H1 (cell line): ENCODE results near the gene FAM193B. TPM values are rescaled to one million over a fixed set of nuclear protein-coding genes. Genes with fewer than 3 reads are reported as not detected.

Experiments
- CTCF ChIA-PET: fragments of 300-600 bp; sonication (Branson Sonifier 250); formaldehyde crosslinking; loops from one replicate; lab custom pipeline; 2021; ENCODE audit not compliant: partially characterized antibody; lab: Charles Lee
- POLR2A ChIA-PET: fragments of 300-600 bp; sonication (Branson Sonifier 250); formaldehyde crosslinking; loops from one replicate; lab custom pipeline; 2021; ENCODE audit warnings: inconsistent platforms; ENCODE audit not compliant: partially characterized antibody; lab: Charles Lee
- DNase-seq, 2 experiments: peaks; one replicate each; pipeline versions ENCODE4 v3.0.0 to v3.0.0-alpha.2; 2010 to 2022; ENCODE audit warnings: low spot score in 2 of 2, low read depth in 1 of 2, mixed read lengths in 1 of 2
- FAIRE-seq: peaks from 2 replicates; lab custom pipeline; 2011; peaks lifted over from hg19 to GRCh38; lab: Jason Lieb, UNC
- H2AFZ ChIP-seq: 2 replicates; pipeline ENCODE4 v1.8.1; 2012; ENCODE audit warnings: low read length, inconsistent platforms
- H2AK5ac ChIP-seq: 2 replicates; pipeline ENCODE4 v1.6.1; 2013; ENCODE audit warnings: low read depth, low read length
- H2BK120ac ChIP-seq: replicated peaks from 2 replicates; pipeline ENCODE3; 2013; ENCODE audit warnings: low read depth, low read length, inconsistent platforms
- H2BK12ac ChIP-seq: 2 replicates; pipeline ENCODE4 v1.6.1; 2013; ENCODE audit warnings: low read depth, low read length
- H2BK15ac ChIP-seq: 2 replicates; pipeline ENCODE4 v1.6.1; 2013; ENCODE audit warnings: low read length
- H2BK20ac ChIP-seq: 2 replicates; pipeline ENCODE4 v1.6.1; 2013; ENCODE audit warnings: low read length
- H2BK5ac ChIP-seq: 2 replicates; pipeline ENCODE4 v1.6.1; 2013; ENCODE audit warnings: low read depth, low read length
- H3K14ac ChIP-seq: 2 replicates; pipeline ENCODE4 v1.6.1; 2013; ENCODE audit warnings: inconsistent platforms; ENCODE audit not compliant: insufficient read length
- H3K18ac ChIP-seq: 2 replicates; pipeline ENCODE4 v1.6.1; 2013; ENCODE audit warnings: low read length; ENCODE audit errors: extremely low read depth
- H3K23ac ChIP-seq: 2 replicates; pipeline ENCODE4 v1.6.1; 2013; ENCODE audit warnings: inconsistent platforms; ENCODE audit not compliant: insufficient read length
- H3K23me2 ChIP-seq: 2 replicates; pipeline ENCODE4 v1.6.1; 2013; ENCODE audit warnings: low read depth, low read length
- H3K27ac ChIP-seq: 2 replicates; pipeline ENCODE4 v1.6.1; 2011; ENCODE audit warnings: low read depth, low read length, inconsistent platforms
- H3K27me3 ChIP-seq, 4 experiments: replicated peaks in 1 of 4; 1 replicate in 1 of 4; 2 replicates in 3 of 4; pipeline versions ENCODE4 v1.6.1 to v1.8.1; 2011 to 2013; ENCODE audit warnings: low read length in 3 of 4, mild to moderate bottlenecking in 3 of 4, inconsistent platforms in 2 of 4, mixed read lengths in 2 of 4, moderate library complexity in 1 of 4; ENCODE audit not compliant: control insufficient read depth in 3 of 4, insufficient read depth in 3 of 4; ENCODE audit errors: extremely low read depth in 1 of 4
- H3K36me3 ChIP-seq, 4 experiments: 2 replicates each; pipeline versions ENCODE4 v1.6.1 to v1.8.1; 2011 to 2013; ENCODE audit warnings: mild to moderate bottlenecking in 4 of 4, low read length in 3 of 4, moderate library complexity in 2 of 4, control low read depth in 1 of 4, inconsistent platforms in 1 of 4; ENCODE audit not compliant: insufficient read depth in 4 of 4, control insufficient read depth in 2 of 4
- H3K4ac ChIP-seq: replicated peaks from 2 replicates; pipeline ENCODE3; 2013; ENCODE audit warnings: low read length, low read depth, mixed read lengths, inconsistent platforms; ENCODE audit not compliant: insufficient read length
- H3K4me1 ChIP-seq, 4 experiments: replicated peaks in 1 of 4; 1 replicate in 1 of 4; 2 replicates in 3 of 4; pipeline versions ENCODE4 v1.6.1 to v1.8.1; 2011 to 2013; ENCODE audit warnings: low read length in 3 of 4, inconsistent platforms in 2 of 4, mixed read lengths in 1 of 4; ENCODE audit not compliant: insufficient read depth in 4 of 4, control insufficient read depth in 3 of 4
- H3K4me2 ChIP-seq, 2 experiments: 2 replicates each; pipeline versions ENCODE4 v1.6.1 to v1.8.1; 2011 to 2013; ENCODE audit warnings: low read depth in 2 of 2, low read length in 2 of 2, control low read depth in 1 of 2, inconsistent platforms in 1 of 2, mild to moderate bottlenecking in 1 of 2; ENCODE audit not compliant: insufficient read depth in 1 of 2
- H3K4me3 ChIP-seq, 4 experiments: fragments of 200-600, 300-600 bp in 1 of 4; sonication (generic), shearing (Covaris generic), sonication (Bioruptor Twin) in 1 of 4; 2 replicates each; pipeline versions ENCODE4 v1.5.1 to v1.8.1; 2011 to 2016; ENCODE audit warnings: low read length in 4 of 4, low read depth in 3 of 4, control low read depth in 2 of 4, inconsistent platforms in 2 of 4, mild to moderate bottlenecking in 2 of 4, mixed read lengths in 1 of 4, moderate library complexity in 1 of 4; ENCODE audit not compliant: insufficient read depth in 2 of 4; ENCODE audit errors: extremely low read depth in 1 of 4
- H3K56ac ChIP-seq: replicated peaks from 2 replicates; pipeline ENCODE3; 2013; ENCODE audit warnings: low read depth, mild to moderate bottlenecking, mixed read lengths, low read length, inconsistent platforms; ENCODE audit not compliant: insufficient read length
- H3K79me1 ChIP-seq: 2 replicates; pipeline ENCODE4 v1.6.1; 2013; ENCODE audit warnings: low read depth, low read length, control low read depth
- H3K79me2 ChIP-seq, 2 experiments: 2 replicates each; pipeline versions ENCODE4 v1.6.1 to v1.8.1; 2012 to 2013; ENCODE audit warnings: low read length in 2 of 2, mild to moderate bottlenecking in 2 of 2, inconsistent platforms in 1 of 2; ENCODE audit not compliant: insufficient read depth in 2 of 2, control insufficient read depth in 1 of 2
- H3K9ac ChIP-seq, 4 experiments: replicated peaks in 1 of 4; 1 replicate in 1 of 4; 2 replicates in 3 of 4; pipeline versions ENCODE4 v1.6.1 to v1.8.1; 2011 to 2013; ENCODE audit warnings: low read depth in 3 of 4, low read length in 3 of 4, control low read depth in 2 of 4, mild to moderate bottlenecking in 2 of 4, moderate library complexity in 2 of 4, inconsistent platforms in 1 of 4; ENCODE audit errors: extremely low read depth in 1 of 4
- H3K9me3 ChIP-seq, 2 experiments: 2 replicates each; pipeline versions ENCODE4 v1.6.1 to v1.8.1; 2012 to 2013; ENCODE audit warnings: mild to moderate bottlenecking in 2 of 2, moderate library complexity in 2 of 2, control low read depth in 1 of 2, inconsistent platforms in 1 of 2, low read depth in 1 of 2, low read length in 1 of 2, mixed read lengths in 1 of 2; ENCODE audit not compliant: insufficient read depth in 2 of 2
- H4K20me1 ChIP-seq, 2 experiments: replicated peaks in 1 of 2; 2 replicates each; pipeline versions ENCODE3 to v1.8.1; 2011 to 2013; ENCODE audit warnings: inconsistent platforms in 2 of 2, low read length in 2 of 2, mild to moderate bottlenecking in 1 of 2; ENCODE audit not compliant: insufficient read depth in 2 of 2, control insufficient read depth in 1 of 2
- H4K5ac ChIP-seq: 2 replicates; pipeline ENCODE4 v1.6.1; 2013; ENCODE audit warnings: low read length, low read depth, mixed read lengths, inconsistent platforms; ENCODE audit not compliant: insufficient read length
- H4K8ac ChIP-seq: 2 replicates; pipeline ENCODE4 v1.8.0; 2013; ENCODE audit warnings: mild to moderate bottlenecking, moderate library complexity, low read length, inconsistent platforms; ENCODE audit not compliant: insufficient read depth; ENCODE audit errors: extremely low read depth
- H4K91ac ChIP-seq: replicated peaks from 2 replicates; pipeline ENCODE3; 2013; ENCODE audit warnings: low read length, mixed read lengths, inconsistent platforms; ENCODE audit not compliant: insufficient read length
- CBX8 ChIP-seq: fragments of 300-800, 300-1000 bp; sonication (generic); IDR thresholded peaks from 2 replicates; pipeline ENCODE4 v1.7.1; 2016; ENCODE audit warnings: low read depth, low read length, borderline replicate concordance
- EGR1 ChIP-seq: IDR thresholded peaks from 2 replicates; pipeline ENCODE4 v1.6.1; 2011; ENCODE audit warnings: low read depth, low read length, borderline replicate concordance
- JUN ChIP-seq: IDR thresholded peaks from 2 replicates; pipeline ENCODE4 v1.6.1; 2011; ENCODE audit warnings: low read depth, mild to moderate bottlenecking, improper control_type of control experiment, low read length
- WGBS, 2 experiments: shearing (Covaris generic) in 1 of 2; methylation state at CpG; one replicate each; pipeline versions ENCODE4 v1.1.6 to v1.1.7; 2013 to 2015; ENCODE audit warnings: low lambda C conversion rate in 2 of 2, mixed read lengths in 2 of 2, inconsistent platforms in 1 of 2, low coverage in 1 of 2, missing lambda C conversion rate in 1 of 2; ENCODE audit not compliant: insufficient replicate concordance in 2 of 2, insufficient coverage in 1 of 2, insufficient read length in 1 of 2; ENCODE audit errors: extremely low coverage in 1 of 2, missing lambda C conversion rate in 1 of 2; 5-methylcytosine and 5-hydroxymethylcytosine counted together
- polyA plus RNA-seq, 7 experiments: library from polyadenylated mRNA; depleted of rRNA in 3 of 7; stranded (reverse) in 5 of 7; unstranded in 2 of 7; fragments of >200 nt in 5 of 7; fragments of 200-250 nt in 2 of 7; gene quantifications; 1 replicate in 5 of 7; 2 replicates in 1 of 7; 4 replicates in 1 of 7; pipeline versions ENCODE4 v1.2.1 to v1.2.3, GENCODE V29; 2011 to 2013; ENCODE audit warnings: missing spikeins in 2 of 7, mixed read lengths in 2 of 7
- total RNA-seq: library from RNA; stranded (reverse); fragmentation: NEBNext Ultra II Directional; extraction: Animal tissue kit (Norgen Biotek cat#: 25700); gene quantifications from 2 replicates; pipeline ENCODE4 v1.2.1, GENCODE V29; 2021

The FAM193B gene
- total and polyA plus RNA-seq, 2 of the 8 experiments (the other 6 are each of a cell fraction or from before 2014, with no cell fraction given): 49.9 to 69.8 TPM

- H3K27me3 ChIP-seq: no peaks in the 10 kb centered on the region
- peaks cover 16 to 31% of the 10 kb centered on the region in 2 experiments for H4K20me1 ChIP-seq
- H3K9me3 ChIP-seq: no peaks in the 10 kb centered on the region
- H3K56ac ChIP-seq: no peak overlapping the region
- H3K4me3 ChIP-seq: no peak overlapping the region
- peaks cover 6% of the 10 kb centered on the region for H3K23me2 ChIP-seq
- 93% methylated on average over 1 of the region's 1 CpG; no CpG with 5 or more reads in 1 of the 2 experiments for WGBS, 2 experiments
- H3K36me3 ChIP-seq: peaks cover 0 to 25% (median 6%) of the 10 kb centered on the region in 4 experiments; a peak in 3 of 8 replicates
- no peak overlapping the region for H2AFZ ChIP-seq
- no peak overlapping the region for H4K5ac ChIP-seq
- no peak overlapping the region for H2BK15ac ChIP-seq
- no peak overlapping the region for H3K14ac ChIP-seq
- no peak overlapping the region for H3K4ac ChIP-seq
- H3K27ac ChIP-seq: no peak overlapping the region
- no peak overlapping the region for H3K23ac ChIP-seq
- H3K79me1 ChIP-seq: peaks cover 14% of the 10 kb centered on the region
- no peak for TF ChIP-seq EGR1
- TF ChIP-seq CBX8: no peak
- no peak for TF ChIP-seq JUN
- CTCF ChIA-PET: no interaction called here
- no peak overlapping the region for H2BK20ac ChIP-seq
- H3K4me1 ChIP-seq: peaks cover 4 to 9% (median 5%) of the 10 kb centered on the region in 4 experiments
- H3K79me2 ChIP-seq: peaks cover 3 to 81% of the 10 kb centered on the region in 2 experiments; a peak in 3 of 4 replicates
- DNase-seq (no peak), FAIRE-seq (no peak)
- no peak overlapping the region for H3K9ac ChIP-seq
- no peak overlapping the region for H2BK12ac ChIP-seq
- no peak overlapping the region for H2BK120ac ChIP-seq
- no peak overlapping the region for H4K8ac ChIP-seq
- no peak overlapping the region for H4K91ac ChIP-seq
- H2BK5ac ChIP-seq: no peak overlapping the region
- POLR2A ChIA-PET: no interaction called here
- H3K18ac ChIP-seq: no peak overlapping the region
- no peak overlapping the region for H2AK5ac ChIP-seq
- no peak overlapping the region for H3K4me2 ChIP-seq
These were observed 4.2 kb downstream of the FAM193B start for GRCh38 chr5:177550122-177550521.
